Neural progenitor cell (in vitro differentiated cells): ENCODE data around the gene COX20.

ENCODE experiments used
- CTCF ChIP-seq: fragments of 200-600 bp; sonication (generic); IDR thresholded peaks from 2 replicates; pipeline ENCODE4 v1.5.1; 2017; ENCODE audit warnings: antibody characterized with exemption, mild to moderate bottlenecking
- EZH2phosphoT487 ChIP-seq: fragments of 200-600 bp; sonication (generic); IDR thresholded peaks from 2 replicates; pipeline ENCODE4 v1.6.1; 2017; ENCODE audit warnings: antibody characterized with exemption

- TF ChIP-seq CTCF, result no peak
- TF ChIP-seq EZH2phosphoT487, result no peak
These were observed 749 bp upstream of the COX20 start for GRCh38 chr1:244834543-244835275.
